Stimulated activated CD4-positive, alpha-beta T cell treated with anti-CD3 and anti-CD28 coated beads, Interleukin-4, amount 100 ng/mL, for 48 hours (primary cell): ENCODE data around the gene AQP12B.

ENCODE experiments used
- DNase-seq, 2 donors: peaks; one replicate each; pipeline ENCODE4 v3.0.0-alpha.2; 2020; ENCODE audit warnings: low read depth in 2 of 2

The AQP12B gene

DNA sequence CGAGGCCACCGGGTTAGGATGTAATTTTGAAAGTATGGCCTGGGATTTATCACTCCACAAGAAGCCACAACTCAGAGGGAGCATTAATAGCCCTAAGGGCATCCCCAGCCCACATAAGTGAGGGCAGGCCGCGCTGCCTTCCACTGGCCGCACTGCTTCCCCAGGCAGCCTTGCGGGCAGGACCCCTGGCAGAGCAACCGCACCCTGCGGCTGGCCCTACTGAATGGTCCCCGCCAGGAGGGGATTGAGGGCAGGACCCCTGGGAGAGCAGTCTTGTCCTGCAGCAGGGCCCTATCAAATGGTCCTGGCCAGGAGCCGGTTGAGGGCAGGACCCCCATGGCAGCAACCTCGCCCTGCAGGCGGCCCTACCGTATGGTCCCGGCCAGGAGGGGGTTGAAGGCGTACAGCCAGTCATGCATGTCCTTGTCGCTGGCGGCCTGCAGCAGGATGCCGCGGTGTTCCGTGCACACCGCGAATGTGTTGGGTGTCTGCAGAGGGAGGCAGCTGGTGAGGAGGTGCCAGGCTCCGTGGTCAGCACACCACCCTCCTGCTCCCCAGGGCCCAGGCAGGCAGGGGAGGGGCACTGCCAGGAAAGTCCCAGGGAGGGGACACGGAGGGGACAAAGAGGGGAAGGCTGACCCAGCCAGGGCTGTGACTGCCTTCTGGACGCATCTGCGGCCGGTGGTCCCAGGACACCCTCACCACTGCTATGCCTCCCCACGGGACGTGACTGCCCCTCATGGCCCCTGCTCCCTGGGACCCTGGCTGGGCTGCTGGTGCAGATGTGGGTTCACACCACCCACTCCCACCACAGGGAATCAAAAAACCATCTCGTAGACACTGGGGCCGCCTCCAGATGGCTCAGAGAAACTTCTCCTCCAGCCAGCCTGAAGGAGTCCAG lies 35.2 kb upstream of the AQP12B start:
- DNase-seq, result no peak

DNA sequence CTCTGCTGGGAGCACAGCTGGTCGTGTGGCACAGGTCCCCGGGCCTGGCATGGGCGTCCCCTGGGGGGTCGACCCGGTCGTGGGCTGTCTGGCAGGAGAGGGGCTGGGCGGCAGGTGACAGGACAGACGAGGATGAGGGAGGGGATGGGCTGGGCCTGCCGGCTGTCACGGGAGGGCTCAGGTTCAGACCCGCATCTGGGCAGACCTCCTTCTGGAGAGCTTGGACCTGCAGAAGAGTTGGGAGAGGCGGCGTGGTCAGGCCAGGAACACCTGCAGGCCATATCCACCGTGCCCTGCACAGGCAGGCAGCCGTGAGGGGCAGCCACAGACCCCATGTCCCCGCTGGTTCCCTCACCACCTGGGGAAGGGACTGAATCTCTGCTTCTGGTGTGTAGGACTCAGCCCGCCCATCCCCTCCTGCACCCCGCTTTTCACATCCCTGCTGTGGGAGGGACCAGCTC lies 34.5 kb upstream of the AQP12B start:
- no peak for DNase-seq

DNA sequence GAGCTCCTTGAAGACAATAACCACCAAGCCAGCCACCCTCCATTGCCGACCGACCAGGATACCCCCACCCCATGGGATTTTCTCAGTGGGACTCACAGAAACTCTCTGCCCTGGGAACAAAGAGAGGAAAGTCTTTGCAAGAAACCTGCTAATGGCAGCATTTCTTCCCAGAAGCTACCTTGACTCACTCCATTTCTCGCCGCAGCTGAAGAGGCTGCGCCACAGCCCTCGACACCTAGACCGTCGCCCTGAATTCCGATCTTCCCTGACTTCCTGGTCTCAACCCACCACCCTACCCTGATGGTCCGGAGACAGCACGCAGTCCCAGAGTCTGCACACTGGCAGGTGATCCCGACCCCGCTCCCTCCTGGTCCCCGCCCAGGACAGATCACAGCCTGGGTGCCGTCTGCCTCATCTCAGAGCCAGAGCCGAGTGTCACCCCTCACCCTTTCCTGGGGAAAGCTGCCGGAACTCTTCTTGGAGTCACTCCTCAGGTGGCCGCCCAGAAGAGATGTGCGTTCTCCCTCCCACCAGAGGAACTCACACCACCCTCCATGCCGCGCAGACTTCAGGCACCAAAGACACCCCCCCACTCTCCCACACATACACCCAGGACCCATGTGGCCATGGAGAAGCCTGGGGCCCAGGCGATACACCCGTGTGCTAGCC lies 33.6 kb upstream of the AQP12B start:
- DNase-seq, result no peak

DNA sequence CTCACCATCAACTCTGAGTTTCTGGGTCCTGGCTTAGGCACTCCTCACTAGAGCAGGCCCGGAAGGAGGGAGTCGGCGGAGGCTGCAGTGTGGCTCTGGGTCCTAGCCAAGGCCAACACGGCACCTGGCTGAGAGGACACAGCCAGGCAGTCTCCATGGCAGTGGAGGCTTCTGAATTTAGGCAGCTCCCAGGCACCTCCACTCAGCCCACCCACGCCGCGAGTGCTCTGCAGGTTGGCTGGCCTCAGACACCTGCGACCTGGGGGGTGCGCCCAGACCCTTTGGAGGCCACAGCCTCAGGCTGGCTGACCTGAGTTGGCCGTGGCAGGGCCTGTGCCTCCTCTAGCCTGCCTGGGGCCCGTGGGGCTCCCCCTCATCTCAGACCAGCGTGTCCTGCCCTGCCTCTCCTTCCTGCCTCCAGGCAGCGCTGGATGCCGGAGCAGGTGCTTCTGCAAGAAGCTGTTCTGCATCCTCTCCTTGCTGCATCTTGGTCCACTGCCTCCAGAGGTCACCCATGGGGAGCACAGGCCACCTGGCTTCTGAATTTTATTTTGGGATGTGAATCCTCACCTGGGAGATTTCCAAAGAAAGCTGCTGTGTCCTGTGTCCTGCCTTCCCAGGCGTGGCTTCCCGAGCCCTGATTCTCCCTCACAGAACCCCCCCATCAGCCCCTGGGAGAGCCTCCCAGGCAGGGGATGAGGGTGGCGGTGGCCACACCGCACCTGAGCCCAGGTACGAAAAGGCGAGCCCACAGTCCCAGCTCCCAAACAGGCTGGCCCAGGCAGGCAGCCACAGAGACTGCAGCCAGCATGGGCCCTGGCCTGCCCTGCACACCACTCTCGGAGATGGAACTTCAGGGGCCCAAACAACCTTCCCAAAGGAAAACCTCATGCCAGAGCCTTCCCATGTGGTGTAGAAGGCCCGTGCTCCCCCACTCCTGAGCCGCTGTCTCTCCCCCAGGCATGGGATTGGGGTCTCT lies 32.4 kb upstream of the AQP12B start:
- DNase-seq, result no peak

DNA sequence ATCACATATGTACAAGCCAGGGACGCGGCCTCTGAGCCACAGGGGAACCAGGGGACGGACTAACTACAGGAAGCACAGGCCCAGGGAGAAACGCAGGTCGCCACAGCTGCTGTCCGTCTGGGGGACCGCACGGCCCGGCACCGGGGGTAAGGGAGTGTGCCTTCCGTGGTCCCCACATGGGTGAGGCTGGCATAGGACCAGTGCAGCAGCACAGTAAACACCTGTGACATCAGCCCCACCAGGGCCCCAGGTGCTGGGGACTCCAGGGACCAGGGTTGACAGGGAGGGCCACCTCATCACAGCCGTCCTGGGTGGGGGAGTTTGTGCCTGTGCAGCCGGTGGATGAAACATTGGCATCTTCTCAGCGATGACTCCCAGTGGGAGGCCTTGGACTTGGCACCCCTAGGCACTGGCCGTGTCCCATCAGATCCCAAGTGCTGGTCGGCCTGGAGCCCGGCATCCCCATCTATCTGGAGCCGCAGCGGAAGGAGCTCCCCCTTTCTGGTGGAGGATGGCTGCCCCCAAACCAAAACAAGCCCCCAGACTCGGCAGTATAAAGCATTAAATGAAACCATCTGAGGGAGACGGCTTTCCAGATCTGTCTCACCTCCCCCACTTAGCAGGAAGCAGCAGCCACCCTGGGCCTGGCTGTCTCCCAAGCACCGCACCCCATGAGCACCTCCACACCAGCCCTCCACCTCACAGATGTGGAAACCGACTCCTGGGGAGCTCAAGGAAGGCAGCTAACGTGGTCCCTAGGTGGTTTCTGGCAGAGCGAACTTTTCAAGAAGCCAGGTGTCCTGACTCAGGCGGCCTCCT lies 31.5 kb upstream of the AQP12B start:
- no peak for DNase-seq

DNA sequence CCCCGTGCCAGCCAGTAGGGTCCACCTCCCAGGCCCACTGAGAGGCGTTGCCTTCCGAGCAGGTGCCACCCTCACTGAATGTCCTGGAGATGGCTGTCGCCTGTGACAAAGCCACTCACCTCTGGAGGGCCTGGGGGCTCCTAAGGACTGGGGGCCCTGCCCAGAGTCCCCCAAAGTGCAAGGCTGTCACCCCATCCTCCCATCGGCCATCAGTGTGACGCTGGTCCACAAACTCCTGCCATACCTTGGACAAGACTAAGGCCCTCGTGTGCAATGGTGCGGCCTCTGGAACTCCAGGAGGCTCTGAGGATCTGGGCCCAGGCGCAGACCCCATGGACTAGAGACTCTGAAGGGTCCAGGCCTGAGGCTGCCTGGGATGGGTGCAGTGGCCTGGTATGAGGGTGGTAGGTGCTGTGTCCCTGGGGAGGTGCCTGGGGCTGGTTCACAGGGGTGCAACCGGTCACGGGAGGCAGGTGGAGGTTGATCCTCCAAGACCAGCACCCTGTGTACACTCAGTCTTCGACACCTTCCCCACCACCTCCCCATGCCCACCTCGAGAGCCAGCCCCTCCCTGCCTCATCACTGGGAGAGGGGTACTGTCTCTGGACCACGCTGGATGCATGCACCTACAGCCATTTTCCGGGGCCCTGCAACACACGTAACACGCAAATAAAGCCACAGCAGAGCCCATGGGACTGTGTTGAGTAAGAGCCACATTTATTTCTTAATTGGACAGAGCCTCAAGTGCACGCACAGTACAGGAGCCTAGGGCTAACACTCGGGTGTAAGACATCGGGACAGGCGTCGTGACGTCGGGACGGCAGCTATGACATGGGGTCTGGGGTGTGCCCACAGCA lies 30.6 kb upstream of the AQP12B start:
- no peak for DNase-seq

DNA sequence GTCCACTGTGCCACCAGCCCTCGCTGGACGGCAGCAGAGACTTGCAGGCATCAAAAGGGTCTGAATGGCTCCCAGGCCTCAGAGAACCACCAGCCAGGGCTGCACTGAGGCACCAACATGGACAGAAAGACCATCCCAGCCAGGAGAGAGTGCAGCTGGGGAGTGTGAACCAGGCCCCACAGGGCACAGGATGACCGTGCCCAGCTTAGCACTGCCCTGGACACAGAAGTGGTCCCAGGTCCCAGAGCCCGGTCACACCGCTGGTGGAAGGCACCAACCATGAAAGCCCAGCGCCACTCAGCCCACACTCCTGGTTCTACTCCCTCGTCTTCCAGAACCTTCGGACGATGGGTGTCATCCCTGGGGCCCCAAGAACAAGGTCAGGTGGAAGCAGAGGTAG lies 29.4 kb upstream of the AQP12B start:
- no peak for DNase-seq

DNA sequence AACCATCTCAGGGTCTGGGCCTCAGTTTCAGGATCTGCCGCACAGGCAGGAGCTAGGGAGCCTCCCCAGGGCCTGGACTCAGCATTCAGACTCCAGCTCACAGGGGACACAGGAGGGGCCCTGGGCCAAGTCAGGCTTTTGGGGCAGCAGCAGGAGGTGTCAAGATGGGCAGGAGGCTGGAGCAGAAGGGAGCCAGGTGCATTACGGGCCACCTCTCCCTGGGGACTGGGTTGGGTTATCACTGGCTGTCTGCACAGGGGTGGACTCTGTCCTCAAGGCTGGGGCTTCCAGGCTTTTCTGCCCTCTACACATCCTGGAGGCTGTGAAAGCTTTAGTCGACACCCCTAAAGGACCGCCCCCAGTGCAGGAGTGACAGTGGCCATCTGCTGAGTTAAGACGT lies 29.0 kb upstream of the AQP12B start:
- no peak for DNase-seq

DNA sequence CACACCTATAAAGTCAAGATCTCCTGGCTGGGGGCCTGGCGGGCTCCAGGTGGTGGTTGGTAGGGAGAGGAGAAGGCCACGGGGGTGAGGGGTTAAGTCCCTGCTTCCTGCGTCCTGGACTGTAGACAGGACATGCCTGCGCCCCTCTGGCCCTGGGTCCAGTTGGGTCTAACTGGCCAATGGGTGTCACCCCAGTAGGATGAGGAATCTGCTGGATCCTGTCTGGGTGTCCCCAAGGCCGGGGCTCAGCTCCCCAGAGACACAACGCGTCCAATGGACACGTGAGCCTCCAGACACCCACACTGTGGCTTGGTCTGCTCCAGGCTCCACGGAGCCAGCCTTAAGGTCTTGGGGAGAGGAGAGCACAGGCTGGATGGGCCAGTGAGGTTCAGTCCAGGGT lies 28.6 kb upstream of the AQP12B start:
- no peak for DNase-seq

DNA sequence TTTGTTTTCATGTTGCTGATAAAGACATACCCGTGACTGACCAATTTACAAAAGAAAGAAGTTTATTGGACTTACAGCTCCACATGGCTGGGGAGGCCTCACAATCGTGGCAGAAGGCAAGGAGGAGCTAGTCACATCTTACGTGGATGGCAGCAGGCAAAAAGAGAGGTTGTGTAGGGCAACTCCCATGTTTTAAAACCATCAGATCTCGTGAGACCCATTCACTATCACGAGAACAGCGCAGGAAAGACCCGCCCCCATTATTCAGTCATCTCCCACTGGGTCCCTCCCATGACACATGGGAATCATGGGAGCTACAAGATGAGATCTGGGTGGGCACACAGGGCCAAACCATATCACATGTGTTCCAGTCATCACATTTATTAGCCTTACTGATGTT lies 25.8 kb upstream of the AQP12B start:
- DNase-seq, result no peak

DNA sequence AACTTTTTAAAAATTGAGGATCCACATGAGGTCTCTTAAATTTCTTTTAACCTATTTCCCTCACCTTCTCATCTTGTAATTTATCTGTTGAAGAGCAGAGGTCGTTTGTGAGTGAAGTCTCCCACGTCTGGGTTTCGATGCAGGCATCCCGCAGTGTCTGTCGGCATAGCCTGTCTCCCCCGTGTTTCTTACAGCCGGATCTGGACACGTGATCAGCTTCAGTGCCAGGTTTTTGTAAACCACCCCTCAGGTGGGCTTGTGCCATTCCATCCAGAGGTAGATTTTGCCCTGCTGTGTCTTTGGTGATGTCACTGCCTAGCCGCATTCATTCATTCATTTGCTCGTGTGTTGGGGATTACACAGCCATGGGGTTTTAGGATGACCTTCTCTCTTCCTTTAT lies 25.1 kb upstream of the AQP12B start:
- DNase-seq, result no peak

DNA sequence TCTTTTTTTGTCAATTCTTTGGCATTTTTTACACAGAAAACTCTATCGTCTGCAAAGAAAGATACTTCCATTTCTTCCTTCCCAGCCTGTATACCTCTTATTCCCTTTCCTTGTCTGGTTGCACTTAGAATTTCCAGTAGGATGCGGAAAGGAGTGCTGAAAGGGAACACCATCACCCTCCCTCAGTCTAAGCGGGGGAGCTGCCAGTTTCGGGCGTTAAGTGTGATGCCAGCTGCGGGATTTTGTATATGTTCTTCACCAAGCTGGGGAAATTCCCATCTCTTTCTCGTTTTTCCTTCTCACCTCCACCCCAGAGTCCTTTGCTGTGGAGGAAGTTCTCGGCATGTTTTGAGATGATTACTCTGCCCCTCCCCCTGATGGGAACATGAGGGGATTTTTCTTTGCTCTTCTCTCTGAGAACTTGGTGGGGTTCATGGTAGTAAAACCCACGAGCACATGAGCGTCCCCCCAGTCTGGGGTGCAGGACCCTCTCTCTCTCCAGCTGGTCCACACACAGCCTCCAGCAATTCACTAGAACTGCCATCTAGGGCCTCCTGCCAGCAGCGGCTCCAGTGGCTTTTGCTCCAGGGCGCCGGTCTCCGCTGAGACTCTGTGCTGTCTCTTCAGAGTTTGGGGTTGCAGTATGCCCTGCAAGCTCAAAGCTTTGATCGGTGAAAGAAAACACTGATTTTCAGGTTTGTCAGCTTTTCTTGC lies 24.5 kb upstream of the AQP12B start:
- no peak for DNase-seq

DNA sequence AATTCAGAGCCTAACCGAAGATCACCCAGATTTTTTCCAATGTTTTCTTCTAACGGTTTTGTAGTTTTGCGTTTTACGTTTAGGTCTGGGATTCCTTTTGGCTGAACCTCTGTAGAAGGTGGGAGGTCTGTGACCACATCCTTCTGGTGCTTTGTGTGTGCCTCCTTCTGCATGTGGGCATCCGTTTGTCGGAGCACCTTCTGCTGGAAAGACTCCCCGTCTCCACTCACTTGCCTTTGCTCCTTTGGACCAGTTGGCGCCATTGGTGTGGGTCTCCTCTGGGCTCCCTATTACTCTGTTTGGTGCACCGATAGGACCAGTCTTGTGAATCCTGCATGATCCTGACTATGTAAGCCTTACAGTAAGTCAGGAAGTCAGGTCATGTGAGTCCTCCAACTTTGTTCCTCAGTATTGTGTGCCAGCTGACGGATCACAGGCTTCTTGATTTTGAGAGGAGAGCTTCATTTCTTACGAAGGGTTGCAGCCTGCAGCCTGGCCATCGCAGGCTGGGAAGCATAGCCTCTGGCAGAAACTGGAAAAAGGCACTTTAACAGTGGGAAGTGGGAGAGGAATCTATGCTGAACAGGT lies 22.6 kb upstream of the AQP12B start:
- no peak for DNase-seq

DNA sequence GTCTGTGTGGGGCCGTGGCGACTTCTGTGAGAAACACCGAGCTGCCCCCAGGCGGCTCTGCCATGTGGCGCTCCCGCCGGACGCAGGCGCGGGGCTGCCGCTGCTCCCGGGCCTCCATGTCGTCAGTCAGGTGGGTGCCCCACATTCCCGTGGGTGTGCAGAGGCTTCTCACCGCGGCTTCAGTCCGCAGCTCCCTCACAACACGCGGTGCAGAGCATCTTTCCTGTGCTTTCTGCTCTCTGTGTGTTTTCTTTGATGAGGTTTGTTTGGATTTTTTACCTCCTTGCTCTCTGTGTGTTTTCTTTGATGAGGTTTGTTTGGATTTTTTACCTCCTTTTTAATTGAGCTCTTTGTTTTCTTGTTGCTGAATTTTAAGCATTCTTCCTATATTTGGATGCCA lies 22.0 kb upstream of the AQP12B start:
- DNase-seq, result peak; percentile 9 to 18

DNA sequence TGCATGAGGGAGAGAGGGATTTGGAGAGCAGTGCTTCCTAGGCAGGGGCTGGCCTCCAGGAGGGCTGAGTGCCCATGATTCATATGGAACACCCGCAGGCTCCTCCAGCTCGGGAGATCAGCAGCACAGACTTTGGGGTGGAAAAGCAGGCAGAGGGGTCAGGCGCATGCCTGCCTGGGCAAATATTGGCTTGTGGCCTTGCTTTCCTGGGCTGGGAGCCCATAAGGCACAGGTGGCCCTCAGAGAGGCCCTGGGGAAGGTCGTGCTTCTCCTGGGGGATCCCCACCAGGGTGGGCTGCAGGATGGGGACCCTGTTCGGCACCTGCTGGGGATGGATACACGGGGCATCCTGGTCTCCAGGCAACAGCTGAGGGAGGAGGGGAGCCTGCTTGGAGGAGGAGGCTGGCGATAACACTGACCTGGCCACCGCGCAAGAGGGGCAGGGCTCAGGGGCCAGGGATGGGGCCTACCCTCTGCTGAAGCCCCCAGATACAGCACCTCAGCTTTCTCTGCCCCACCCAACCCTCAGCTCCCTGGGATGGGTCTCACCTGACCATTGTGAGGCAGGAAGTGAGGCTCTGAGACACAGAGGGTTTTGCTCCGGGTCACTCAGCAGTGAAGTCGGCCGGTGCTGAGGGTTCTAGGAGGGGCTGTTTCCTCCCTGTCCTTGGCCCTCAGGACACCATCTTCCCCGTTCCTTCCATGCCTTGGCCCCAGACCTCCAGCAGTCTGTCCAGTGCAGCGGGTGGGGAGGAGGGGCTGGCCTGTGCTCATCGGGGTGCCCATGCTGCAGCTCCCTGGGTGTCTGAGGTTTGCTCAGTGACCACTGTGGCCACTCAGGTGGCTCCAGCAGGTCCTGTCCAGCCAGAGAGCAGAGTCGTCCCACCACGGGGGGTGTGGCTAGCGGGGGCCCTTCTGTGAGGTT lies 21.0 kb upstream of the AQP12B start:
- no peak for DNase-seq

DNA sequence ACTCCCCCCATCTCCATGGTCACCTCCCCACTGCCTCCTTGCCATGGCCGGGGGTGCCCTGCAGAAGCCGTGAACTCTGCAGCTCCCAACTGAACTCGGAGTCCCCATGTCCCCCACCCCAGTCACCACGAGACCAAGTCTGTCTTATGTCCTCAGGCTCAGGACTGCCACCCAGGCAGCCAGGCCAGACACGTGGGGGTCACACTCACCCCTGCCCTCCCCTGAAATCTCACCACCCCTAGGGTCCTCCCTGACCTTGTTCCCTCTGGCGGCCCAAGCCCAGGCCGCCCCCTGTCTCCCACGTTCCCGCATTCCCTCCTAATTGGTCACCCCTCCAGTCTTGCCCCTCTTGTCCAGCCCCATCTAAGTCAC lies 19.9 kb upstream of the AQP12B start:
- DNase-seq, result no peak

DNA sequence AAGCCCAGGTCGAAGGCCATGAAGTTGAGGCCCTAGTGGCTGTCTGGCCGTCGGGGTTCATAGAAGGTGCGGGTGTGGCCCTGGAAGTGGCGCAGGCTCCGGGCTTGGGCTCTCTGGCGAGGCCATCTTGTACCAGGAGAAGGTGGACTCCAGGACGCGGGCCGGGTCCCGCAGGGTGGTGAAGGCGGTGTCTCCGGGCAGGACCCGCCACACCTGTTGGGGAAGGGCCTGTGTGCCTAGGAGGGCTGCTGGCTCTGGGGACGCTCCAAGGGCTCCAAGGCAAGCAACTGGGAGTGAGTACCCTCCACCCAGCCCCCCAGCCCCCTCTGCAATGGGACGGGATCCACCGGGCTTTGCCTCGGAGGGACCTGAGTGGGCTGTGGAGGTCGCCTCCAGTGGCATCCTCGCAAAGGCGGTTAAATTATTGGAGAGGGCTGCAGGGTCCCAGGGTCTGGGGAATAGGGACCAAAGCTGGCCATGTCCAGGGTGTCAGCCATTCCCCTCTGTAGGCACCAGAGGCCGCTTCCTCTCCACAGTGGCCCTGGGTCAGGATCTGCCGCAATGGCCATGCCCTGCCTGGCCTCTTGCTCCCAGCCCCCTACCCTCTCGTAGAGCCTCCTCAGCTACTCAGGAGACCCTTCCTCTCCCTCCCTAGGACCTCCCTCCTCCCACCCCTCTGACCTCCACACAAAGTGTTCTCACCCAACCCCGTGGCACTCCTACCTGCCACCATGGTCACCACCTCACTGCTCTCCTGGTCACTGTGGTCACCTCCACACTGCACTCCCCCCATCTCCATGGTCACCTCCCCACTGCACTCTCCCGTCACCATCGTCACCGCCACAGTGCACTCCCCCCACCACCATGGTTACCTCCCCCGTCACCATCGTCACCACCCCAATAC lies 19.3 kb upstream of the AQP12B start:
- DNase-seq, result no peak
